Body of pancreas (tissue), 4 donors: Measurements from ENCODE around the gene CD22.

Experiments used
- POLR2A ChIP-seq, 3 donors: fragments of 450-650 bp; IDR thresholded peaks; one replicate each; pipeline ENCODE4 v1.6.1; 2016; ENCODE audit warnings: antibody characterized with exemption in 3 of 3, mild to moderate bottlenecking in 2 of 3
- TF ChIP-seq, protein P1 (sequence below), 7 experiments: fragments of 450-650 bp in 4 of 7; fragments of 200-600 bp in 3 of 7; sonication (generic) in 3 of 7; IDR thresholded peaks; one replicate each; pipeline ENCODE4 v1.5.1; 2016 to 2019; ENCODE audit warnings: antibody characterized with exemption in 7 of 7

DNA sequence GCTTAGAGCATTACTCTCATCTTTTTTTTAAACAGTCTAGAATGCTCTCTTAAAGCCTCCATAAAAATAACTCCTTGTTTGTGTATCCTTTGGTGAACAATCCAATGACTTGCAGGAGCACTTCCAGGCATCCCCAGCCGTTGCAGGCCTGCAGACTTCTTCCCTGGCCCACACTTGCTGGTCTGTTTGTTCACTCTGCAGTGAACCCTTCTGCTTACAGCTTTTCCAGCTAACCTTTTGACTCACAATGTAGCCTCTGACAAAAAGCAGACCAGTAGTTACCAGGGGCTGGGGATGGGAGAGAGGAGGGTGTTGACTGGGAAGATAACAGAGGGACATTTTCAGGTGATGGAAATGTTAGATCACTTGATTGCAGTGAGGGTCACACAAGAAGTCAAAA, 51.0 kb downstream of the CD22 start:
- TF ChIP-seq, protein P1, sequence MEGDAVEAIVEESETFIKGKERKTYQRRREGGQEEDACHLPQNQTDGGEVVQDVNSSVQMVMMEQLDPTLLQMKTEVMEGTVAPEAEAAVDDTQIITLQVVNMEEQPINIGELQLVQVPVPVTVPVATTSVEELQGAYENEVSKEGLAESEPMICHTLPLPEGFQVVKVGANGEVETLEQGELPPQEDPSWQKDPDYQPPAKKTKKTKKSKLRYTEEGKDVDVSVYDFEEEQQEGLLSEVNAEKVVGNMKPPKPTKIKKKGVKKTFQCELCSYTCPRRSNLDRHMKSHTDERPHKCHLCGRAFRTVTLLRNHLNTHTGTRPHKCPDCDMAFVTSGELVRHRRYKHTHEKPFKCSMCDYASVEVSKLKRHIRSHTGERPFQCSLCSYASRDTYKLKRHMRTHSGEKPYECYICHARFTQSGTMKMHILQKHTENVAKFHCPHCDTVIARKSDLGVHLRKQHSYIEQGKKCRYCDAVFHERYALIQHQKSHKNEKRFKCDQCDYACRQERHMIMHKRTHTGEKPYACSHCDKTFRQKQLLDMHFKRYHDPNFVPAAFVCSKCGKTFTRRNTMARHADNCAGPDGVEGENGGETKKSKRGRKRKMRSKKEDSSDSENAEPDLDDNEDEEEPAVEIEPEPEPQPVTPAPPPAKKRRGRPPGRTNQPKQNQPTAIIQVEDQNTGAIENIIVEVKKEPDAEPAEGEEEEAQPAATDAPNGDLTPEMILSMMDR (IDR thresholded peaks at IDR 0.05): no peak
- no peak for TF ChIP-seq POLR2A (IDR thresholded peaks at IDR 0.05)
